Progenitor cell of endocrine pancreas (in vitro differentiated cells): Measurements from ENCODE around the gene TAGLN2. TPM values are rescaled to one million over a fixed set of nuclear protein-coding genes. Genes with fewer than 3 reads are reported as not detected.
A peak's percentile ranks its signal among the peaks of the same experiment; 100 is the strongest.

Experiments used
- DNase-seq: peaks from one replicate; pipeline ENCODE4 v3.0.0; 2021; ENCODE audit warnings: low spot score; ENCODE audit not compliant: unreplicated experiment
- H3K27ac Mint-ChIP-seq: 2 replicates; pipeline ENCODE4 v1.8.0; 2021; ENCODE audit warnings: mild to moderate bottlenecking, moderate library complexity, mixed read lengths
- H3K27me3 Mint-ChIP-seq: 2 replicates; pipeline ENCODE4 v1.8.0; 2021; ENCODE audit warnings: mixed read lengths
- H3K36me3 Mint-ChIP-seq: 2 replicates; pipeline ENCODE4 v1.8.0; 2022; ENCODE audit warnings: mixed read lengths; ENCODE audit not compliant: insufficient read depth
- H3K4me1 Mint-ChIP-seq: 2 replicates; pipeline ENCODE4 v1.8.0; 2021; ENCODE audit warnings: low read depth, mixed read lengths
- H3K4me3 Mint-ChIP-seq: 2 replicates; pipeline ENCODE4 v1.8.0; 2021; ENCODE audit warnings: low read depth, mild to moderate bottlenecking, moderate library complexity, mixed read lengths
- H3K9me3 Mint-ChIP-seq: 2 replicates; pipeline ENCODE4 v1.8.0; 2021; ENCODE audit warnings: low read depth, mixed read lengths
- total RNA-seq: library from RNA; stranded (reverse); gene quantifications from 2 replicates; pipeline ENCODE4 v1.2.1, GENCODE V29; 2021
- TF ChIP-seq, protein P1 (sequence below): fragments of 200-600 bp; sonication (generic); IDR thresholded peaks from one replicate; pipeline ENCODE4 v1.5.0; 2021; ENCODE audit warnings: antibody characterized with exemption, mild to moderate bottlenecking; ENCODE audit not compliant: unreplicated experiment

TAGLN2 gene
- total RNA-seq, 1 donor from 2014 or later: 153 TPM

DNA sequence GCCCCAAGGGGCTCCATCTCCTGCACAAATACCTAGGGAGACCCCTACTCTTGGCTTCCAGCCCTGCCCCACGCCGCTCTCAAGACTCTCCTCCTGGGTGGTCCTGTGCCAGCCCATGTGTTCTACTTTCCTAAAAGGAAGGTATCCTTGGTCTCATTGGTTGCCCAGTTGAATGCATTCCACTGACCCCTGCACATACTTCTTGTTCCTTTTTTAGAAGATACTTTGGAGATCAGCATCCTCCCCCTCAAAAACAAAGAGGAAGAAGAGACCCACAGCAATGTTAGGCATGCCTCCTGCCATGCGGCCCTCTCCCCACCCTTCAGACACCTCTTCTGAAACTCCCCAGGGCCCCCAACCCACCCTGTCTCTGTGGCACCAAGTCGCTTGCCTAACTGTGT lies 24.7 kb upstream of the TAGLN2 start:
- DNase-seq: no peak
- Mint-ChIP-seq H3K27me3 (peaks cover 45% of the 10 kb centered on the region), H3K4me3 (no peak overlapping the region), H3K9me3 (no peaks in the 10 kb centered on the region), H3K4me1 (peaks cover 11% of the 10 kb centered on the region), H3K27ac (peak overlapping the region; percentile 28), H3K36me3 (no peaks in the 10 kb centered on the region)
- TF ChIP-seq, protein P1, sequence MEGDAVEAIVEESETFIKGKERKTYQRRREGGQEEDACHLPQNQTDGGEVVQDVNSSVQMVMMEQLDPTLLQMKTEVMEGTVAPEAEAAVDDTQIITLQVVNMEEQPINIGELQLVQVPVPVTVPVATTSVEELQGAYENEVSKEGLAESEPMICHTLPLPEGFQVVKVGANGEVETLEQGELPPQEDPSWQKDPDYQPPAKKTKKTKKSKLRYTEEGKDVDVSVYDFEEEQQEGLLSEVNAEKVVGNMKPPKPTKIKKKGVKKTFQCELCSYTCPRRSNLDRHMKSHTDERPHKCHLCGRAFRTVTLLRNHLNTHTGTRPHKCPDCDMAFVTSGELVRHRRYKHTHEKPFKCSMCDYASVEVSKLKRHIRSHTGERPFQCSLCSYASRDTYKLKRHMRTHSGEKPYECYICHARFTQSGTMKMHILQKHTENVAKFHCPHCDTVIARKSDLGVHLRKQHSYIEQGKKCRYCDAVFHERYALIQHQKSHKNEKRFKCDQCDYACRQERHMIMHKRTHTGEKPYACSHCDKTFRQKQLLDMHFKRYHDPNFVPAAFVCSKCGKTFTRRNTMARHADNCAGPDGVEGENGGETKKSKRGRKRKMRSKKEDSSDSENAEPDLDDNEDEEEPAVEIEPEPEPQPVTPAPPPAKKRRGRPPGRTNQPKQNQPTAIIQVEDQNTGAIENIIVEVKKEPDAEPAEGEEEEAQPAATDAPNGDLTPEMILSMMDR: no peak

DNA sequence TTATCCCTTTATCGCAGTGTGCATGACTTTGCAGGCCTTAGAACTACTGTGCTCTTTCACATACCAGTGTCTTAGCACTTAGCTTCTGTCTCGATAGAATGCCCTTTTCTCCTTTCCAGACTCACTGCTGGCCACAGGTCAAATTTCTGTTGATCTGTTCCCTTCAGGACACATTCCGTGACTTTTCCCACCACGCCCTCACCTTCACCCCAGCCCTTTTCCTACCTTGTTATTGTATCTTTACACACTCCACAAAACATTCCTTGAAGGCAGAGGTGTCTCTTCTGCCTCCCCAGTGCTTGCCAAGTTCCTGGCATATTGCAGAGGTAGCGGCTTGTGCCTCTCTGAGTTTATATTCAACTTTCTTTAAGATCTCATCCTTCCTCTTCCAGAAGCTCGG lies 23.8 kb upstream of the TAGLN2 start:
- Mint-ChIP-seq H3K9me3 (no peaks in the 10 kb centered on the region), H3K27me3 (peaks cover 41% of the 10 kb centered on the region), H3K27ac (peak overlapping the region; percentile 67), H3K36me3 (no peaks in the 10 kb centered on the region), H3K4me1 (peaks cover 19% of the 10 kb centered on the region), H3K4me3 (no peak overlapping the region)
- TF ChIP-seq, protein P1: no peak
- DNase-seq: no peak

DNA sequence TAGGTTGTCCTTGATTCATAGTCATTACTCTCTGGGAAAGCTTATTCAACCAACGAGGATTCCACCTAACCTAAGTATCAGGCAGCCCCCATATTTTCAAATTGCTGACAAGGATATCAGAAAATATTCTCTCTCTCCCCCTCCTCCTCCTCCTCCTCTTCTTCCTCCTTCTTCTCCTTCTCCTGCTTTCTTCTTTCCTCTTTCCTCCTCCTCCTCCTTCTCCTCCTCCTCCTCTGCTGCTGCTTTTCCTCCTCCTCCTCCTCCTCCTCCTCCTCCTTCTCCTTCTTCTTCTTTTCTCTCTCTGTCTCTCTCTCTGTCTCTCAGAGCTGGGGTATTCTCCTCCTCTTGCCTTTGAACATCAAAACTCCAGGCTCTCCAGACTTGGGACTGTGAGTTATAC lies 22.6 kb upstream of the TAGLN2 start:
- Mint-ChIP-seq H3K4me1 (peaks cover 25% of the 10 kb centered on the region), H3K36me3 (no peaks in the 10 kb centered on the region), H3K4me3 (no peak overlapping the region), H3K27me3 (peaks cover 35% of the 10 kb centered on the region), H3K27ac (no peak overlapping the region), H3K9me3 (no peaks in the 10 kb centered on the region)
- no peak for DNase-seq
- TF ChIP-seq, protein P1: no peak

DNA sequence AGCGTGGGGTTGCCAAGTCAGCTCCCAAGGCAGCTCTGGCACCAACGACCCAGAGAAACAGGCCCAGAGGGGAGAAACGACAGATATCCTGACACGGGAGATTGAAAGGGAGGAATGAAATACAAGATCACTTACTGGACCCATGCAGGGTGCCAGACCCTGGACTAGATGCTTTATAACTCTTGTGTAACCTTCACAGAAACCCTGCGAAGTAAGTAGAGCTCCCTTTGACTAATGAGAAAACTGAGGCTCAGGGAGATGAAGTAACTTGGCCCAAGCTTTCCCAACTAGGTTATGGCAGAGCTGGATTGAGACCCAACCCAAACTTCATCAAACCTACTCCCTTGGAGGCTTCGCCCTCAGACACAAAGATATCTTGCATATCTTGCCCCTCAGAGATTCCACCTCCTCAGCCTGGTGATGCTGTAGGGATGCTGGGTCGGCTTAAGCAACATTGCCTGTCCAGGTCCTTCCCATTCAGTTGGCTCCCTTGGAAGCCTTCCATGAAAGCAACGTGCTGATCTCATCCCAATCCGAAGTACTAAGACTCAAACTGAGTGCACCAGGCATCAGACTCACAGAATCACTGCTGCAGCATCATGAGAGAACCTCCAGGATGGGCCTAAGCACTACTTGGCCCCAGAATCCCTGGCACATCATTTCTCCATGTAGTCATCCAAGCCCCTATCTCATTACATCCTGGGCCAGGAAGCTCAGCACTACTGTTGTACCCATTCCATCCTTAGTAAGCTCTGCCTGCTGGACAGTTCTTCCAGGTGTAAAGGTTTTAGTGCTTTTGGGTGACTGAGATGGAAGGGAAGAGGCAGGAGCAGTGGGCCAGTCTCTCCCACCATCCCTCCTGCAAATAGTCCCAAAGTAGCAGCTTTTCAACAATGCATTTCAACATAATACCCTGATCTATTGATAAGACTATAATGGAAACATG lies 21.2 kb upstream of the TAGLN2 start:
- DNase-seq: no peak
- TF ChIP-seq, protein P1: no peak
- Mint-ChIP-seq H3K27ac (no peak overlapping the region), H3K36me3 (peaks cover 2% of the 10 kb centered on the region), H3K4me3 (peak overlapping the region; percentile 90), H3K27me3 (peaks cover 24% of the 10 kb centered on the region), H3K4me1 (peaks cover 35% of the 10 kb centered on the region), H3K9me3 (no peaks in the 10 kb centered on the region)

DNA sequence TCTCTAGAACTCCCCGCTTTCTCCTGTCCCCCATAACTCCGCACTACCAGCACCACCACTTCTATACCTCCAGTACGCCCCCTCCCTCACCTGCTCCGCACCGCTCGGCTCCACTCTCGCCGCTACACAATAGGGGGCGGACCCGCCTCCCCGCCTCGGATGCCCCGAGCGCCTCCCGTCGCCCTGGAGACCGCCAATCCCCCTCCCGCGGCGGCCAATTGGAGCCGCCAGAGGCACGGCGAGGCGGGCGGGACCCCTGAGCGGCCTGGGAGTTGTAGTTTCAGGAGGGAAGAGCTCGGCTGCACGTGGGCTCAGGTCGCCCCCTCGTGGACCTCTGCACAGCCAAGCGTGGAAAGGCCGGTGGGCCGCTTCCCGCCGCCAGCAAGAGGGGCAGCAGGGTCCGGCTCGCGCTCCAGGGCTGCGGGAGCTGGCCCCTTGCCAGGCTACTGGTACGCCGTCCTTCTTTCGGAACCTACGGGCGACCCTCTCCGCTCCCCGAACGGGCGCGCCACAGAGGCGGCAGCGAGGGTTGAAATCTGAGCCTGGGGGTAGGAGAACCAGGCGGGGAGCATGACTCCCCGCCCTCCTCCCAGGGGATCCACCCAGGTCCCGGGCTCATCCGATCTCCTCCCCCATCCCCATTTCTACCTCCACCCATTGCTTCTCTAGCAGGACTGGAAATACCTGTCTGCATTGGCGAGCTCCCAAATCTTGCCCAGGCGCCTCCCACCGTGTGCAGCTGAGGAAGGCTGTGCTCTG lies 20.4 kb upstream of the TAGLN2 start, which contains the start of gene IGSF9:
Gene IGSF9, minus strand, starts transcription at position 131 of the 759 bp plus-strand sequence. CDS start 2,159 bp downstream, outside the sequence.
- DNase-seq: peak; percentile 92
- TF ChIP-seq, protein P1: peak; percentile 72
- Mint-ChIP-seq H3K36me3 (peaks cover 2% of the 10 kb centered on the region), H3K4me3 (peak within 1 kb of the TSS; percentile 90), H3K27me3 (peaks cover 18% of the 10 kb centered on the region), H3K4me1 (peaks cover 40% of the 10 kb centered on the region), H3K9me3 (no peaks in the 10 kb centered on the region), H3K27ac (peak within 1 kb of the TSS; percentile 88)
